NCI-H748 treated with DMSO at 0.1 percent for 48 hours (cell line): ENCODE data around the gene NPC1L1.

Source experiments
- DNase-seq: peaks from one replicate; lab custom pipeline; 2025; lab: John Stamatoyannopoulos, UW

The NPC1L1 gene

GRCh38 chr7:44541028-44541869, at the start of gene NPC1L1:
TSS of gene NPC1L1 (minus strand) at chr7:44541330. CDS start at chr7:44541259, 71 bp downstream.
- DNase-seq = no peak

GRCh38 chr7:44590910-44591309, 49.8 kb upstream of the NPC1L1 start:
- DNase-seq = no peak

GRCh38 chr7:44587843-44588711, 46.9 kb upstream of the NPC1L1 start:
- DNase-seq = peak; percentile 24

- DNase-seq = no peak
Observed at GRCh38 chr7:44583146-44583865, 42.2 kb upstream of the NPC1L1 start.

- peak; percentile 99 for DNase-seq
Observed at GRCh38 chr7:44581879-44582603, 40.9 kb upstream of the NPC1L1 start, which contains the start of gene TMED4. TSS of gene TMED4 (minus strand) at chr7:44582231. CDS start at chr7:44582206, 25 bp downstream.

GRCh38 chr7:44580945-44581878, 40.1 kb upstream of the NPC1L1 start:
- no peak for DNase-seq

- DNase-seq = no peak
Observed at GRCh38 chr7:44576228-44576627, 35.1 kb upstream of the NPC1L1 start.

GRCh38 chr7:44575054-44575453, 33.9 kb upstream of the NPC1L1 start:
- DNase-seq = no peak

GRCh38 chr7:44574287-44574872, 33.2 kb upstream of the NPC1L1 start:
- no peak for DNase-seq

GRCh38 chr7:44573464-44574286, 32.5 kb upstream of the NPC1L1 start, which contains the start of gene DDX56:
TSS of gene DDX56 (minus strand) at chr7:44573908. CDS start at chr7:44573895, 13 bp downstream.
- DNase-seq = peak; percentile 86

GRCh38 chr7:44572771-44573170, 31.6 kb upstream of the NPC1L1 start:
- no peak for DNase-seq

GRCh38 chr7:44569959-44570358, 28.8 kb upstream of the NPC1L1 start:
- no peak for DNase-seq

GRCh38 chr7:44568771-44569560, 27.8 kb upstream of the NPC1L1 start:
- DNase-seq = no peak

GRCh38 chr7:44567884-44568283, 26.8 kb upstream of the NPC1L1 start:
- DNase-seq = no peak

- no peak for DNase-seq
Observed at GRCh38 chr7:44566680-44567079, 25.6 kb upstream of the NPC1L1 start.

GRCh38 chr7:44565795-44566559, 24.8 kb upstream of the NPC1L1 start:
- no peak for DNase-seq

- no peak for DNase-seq
Observed at GRCh38 chr7:44565097-44565794, 24.1 kb upstream of the NPC1L1 start.
